ENCODE data around the gene NXPE4.

- TF ChIP-seq CTCF (IDR thresholded peaks at IDR 0.05 in 4 of 5, conservative IDR thresholded peaks at IDR 0.05 in 1 of 5) (no peak), POLR2A (IDR thresholded peaks at IDR 0.05) (no peak)
Measured at GRCh38 chr11:114571712-114572111, 23.9 kb downstream of the NXPE4 start.

All from gastrocnemius medialis (tissue), 4 donors.